GM18909 (cell line): ENCODE measurements around the gene CACNA1E.

ENCODE experiments used
- ATAC-seq: cut with Tn5 transposase; IDR thresholded peaks from one replicate; pipeline ENCODE4 v1.9.1; 2021; ENCODE audit warnings: mild to moderate bottlenecking; ENCODE audit not compliant: unreplicated experiment, poor library complexity

The CACNA1E gene

GRCh38 chr1:181618559-181618958, 135.2 kb downstream of the CACNA1E start:
- ATAC-seq, result no peak

GRCh38 chr1:181620183-181620582, 136.9 kb downstream of the CACNA1E start:
- ATAC-seq, result no peak

- ATAC-seq, result no peak
These were observed 140.5 kb downstream of the CACNA1E start for GRCh38 chr1:181623850-181624249.

- ATAC-seq, result no peak
These were observed 143.1 kb downstream of the CACNA1E start for GRCh38 chr1:181626279-181626938.

- no peak for ATAC-seq
These were observed 147.1 kb downstream of the CACNA1E start for GRCh38 chr1:181630398-181630797.

- ATAC-seq, result no peak
These were observed 147.5 kb downstream of the CACNA1E start for GRCh38 chr1:181630838-181631237.

- no peak for ATAC-seq
These were observed 149.2 kb downstream of the CACNA1E start for GRCh38 chr1:181632492-181632891.

GRCh38 chr1:181632960-181633359, 149.6 kb downstream of the CACNA1E start:
- no peak for ATAC-seq

- no peak for ATAC-seq
These were observed 151.8 kb downstream of the CACNA1E start for GRCh38 chr1:181635110-181635509.

- ATAC-seq, result no peak
These were observed 154.7 kb downstream of the CACNA1E start for GRCh38 chr1:181637998-181638397.

- ATAC-seq, result no peak
These were observed 157.6 kb downstream of the CACNA1E start for GRCh38 chr1:181640956-181641355.

- no peak for ATAC-seq
These were observed 160.3 kb downstream of the CACNA1E start for GRCh38 chr1:181643631-181644030.

GRCh38 chr1:181645171-181645570, 161.9 kb downstream of the CACNA1E start:
- ATAC-seq, result no peak

GRCh38 chr1:181646710-181647109, 163.4 kb downstream of the CACNA1E start:
- ATAC-seq, result no peak

- ATAC-seq, result no peak
These were observed 164.2 kb downstream of the CACNA1E start for GRCh38 chr1:181647314-181648035.

- no peak for ATAC-seq
These were observed 168.0 kb downstream of the CACNA1E start for GRCh38 chr1:181651276-181651675.

GRCh38 chr1:181655756-181656155, 172.4 kb downstream of the CACNA1E start:
- no peak for ATAC-seq

GRCh38 chr1:181656491-181656890, 173.2 kb downstream of the CACNA1E start:
- no peak for ATAC-seq

- ATAC-seq, result no peak
These were observed 175.3 kb downstream of the CACNA1E start for GRCh38 chr1:181658581-181658980.

GRCh38 chr1:181659321-181659957, 176.1 kb downstream of the CACNA1E start:
- ATAC-seq, result no peak

- ATAC-seq, result no peak
These were observed 177.3 kb downstream of the CACNA1E start for GRCh38 chr1:181660621-181661020.
